ENCODE data around the gene MCU.
A peak's percentile ranks its signal among the peaks of the same experiment; 100 is the strongest.
"Not testable (repeated sequence)": the region's sequence is repeated elsewhere in the genome, so short reads cannot be mapped to it uniquely, and the experiment has no call there.

MCU gene

GRCh38 chr10:72688208-72688651, 3.7 kb upstream of the MCU start:
- H3K36me3 ChIP-seq (ENCODE audit: control insufficient read depth in 1 of 2, insufficient read depth in 2 of 2, low read length in 2 of 2): no peaks in the 10 kb centered on the region
- no peak overlapping the region for H3K4me3 ChIP-seq (ENCODE audit: low read depth in 1 of 2, low read length in 2 of 2)
- H3K9me3 ChIP-seq (ENCODE audit: control insufficient read depth in 1 of 2, low read length in 2 of 2): no peaks in the 10 kb centered on the region
- peaks cover 0 to 1% of the 10 kb centered on the region in 2 donors for H3K4me1 ChIP-seq (ENCODE audit: control insufficient read depth in 1 of 2, insufficient read depth in 2 of 2, low read length in 2 of 2)
- H3K27ac ChIP-seq (ENCODE audit: low read length): peak overlapping the region; percentile 31
- H3K27me3 ChIP-seq (ENCODE audit: low read depth, low read length): no peaks in the 10 kb centered on the region

- H3K27ac ChIP-seq (ENCODE audit: low read length): no peak overlapping the region
These were observed 2.3 kb upstream of the MCU start for GRCh38 chr10:72689660-72690059.

GRCh38 chr10:72690071-72690755, 1.7 kb upstream of the MCU start:
- H3K27ac ChIP-seq (ENCODE audit: low read length): no peak overlapping the region
- H3K27me3 ChIP-seq (ENCODE audit: low read depth, low read length): no peaks in the 10 kb centered on the region
- no peak overlapping the region for H3K4me3 ChIP-seq (ENCODE audit: low read depth in 1 of 2, low read length in 2 of 2)

More at GRCh38 chr10:72689660-72690059, 2.3 kb upstream of the MCU start:
- no peaks in the 10 kb centered on the region for H3K9me3 ChIP-seq (ENCODE audit: control insufficient read depth in 1 of 2, low read length in 2 of 2)
- H3K4me1 ChIP-seq (ENCODE audit: control insufficient read depth in 1 of 2, insufficient read depth in 2 of 2, low read length in 2 of 2): peaks cover 0 to 16% of the 10 kb centered on the region in 2 donors
- H3K4me3 ChIP-seq (ENCODE audit: low read depth in 1 of 2, low read length in 2 of 2): no peak overlapping the region
- H3K27me3 ChIP-seq (ENCODE audit: low read depth, low read length): no peaks in the 10 kb centered on the region
- H3K36me3 ChIP-seq (ENCODE audit: control insufficient read depth in 1 of 2, insufficient read depth in 2 of 2, low read length in 2 of 2): no peaks in the 10 kb centered on the region

GRCh38 chr10:72691470-72691862, 477 bp upstream of the MCU start:
- Histone ChIP-seq H3K27me3 (ENCODE audit: low read depth, low read length) (no peaks in the 10 kb centered on the region), H3K4me3 (ENCODE audit: low read depth in 1 of 2, low read length in 2 of 2) (peak overlapping the region; percentile 64 to 94), H3K9me3 (ENCODE audit: control insufficient read depth in 1 of 2, low read length in 2 of 2) (no peaks in the 10 kb centered on the region), H3K36me3 (ENCODE audit: control insufficient read depth in 1 of 2, insufficient read depth in 2 of 2, low read length in 2 of 2) (no peaks in the 10 kb centered on the region), H3K4me1 (ENCODE audit: control insufficient read depth in 1 of 2, insufficient read depth in 2 of 2, low read length in 2 of 2) (peaks cover 0 to 22% of the 10 kb centered on the region in 2 donors), H3K27ac (ENCODE audit: low read length) (peak overlapping the region; percentile 53)

More at GRCh38 chr10:72690071-72690755, 1.7 kb upstream of the MCU start:
- peaks cover 0 to 21% of the 10 kb centered on the region in 2 donors for H3K4me1 ChIP-seq (ENCODE audit: control insufficient read depth in 1 of 2, insufficient read depth in 2 of 2, low read length in 2 of 2)
- H3K36me3 ChIP-seq (ENCODE audit: control insufficient read depth in 1 of 2, insufficient read depth in 2 of 2, low read length in 2 of 2): no peaks in the 10 kb centered on the region
- no peaks in the 10 kb centered on the region for H3K9me3 ChIP-seq (ENCODE audit: control insufficient read depth in 1 of 2, low read length in 2 of 2)

- Histone ChIP-seq H3K27me3 (ENCODE audit: low read depth, low read length) (no peaks in the 10 kb centered on the region), H3K4me3 (ENCODE audit: low read depth in 1 of 2, low read length in 2 of 2) (peak overlapping the region; percentile 92 to 94), H3K4me1 (ENCODE audit: control insufficient read depth in 1 of 2, insufficient read depth in 2 of 2, low read length in 2 of 2) (peaks cover 0 to 22% of the 10 kb centered on the region in 2 donors), H3K9me3 (ENCODE audit: control insufficient read depth in 1 of 2, low read length in 2 of 2) (no peaks in the 10 kb centered on the region), H3K27ac (ENCODE audit: low read length) (peak overlapping the region; percentile 90), H3K36me3 (ENCODE audit: control insufficient read depth in 1 of 2, insufficient read depth in 2 of 2, low read length in 2 of 2) (no peaks in the 10 kb centered on the region)
These were observed 726 bp downstream of the MCU start for GRCh38 chr10:72692744-72692993.

GRCh38 chr10:72692994-72693781, 1.2 kb downstream of the MCU start:
- H3K9me3 ChIP-seq (ENCODE audit: control insufficient read depth in 1 of 2, low read length in 2 of 2): no peaks in the 10 kb centered on the region
- H3K27ac ChIP-seq (ENCODE audit: low read length): peak overlapping the region; percentile 90
- no peaks in the 10 kb centered on the region for H3K27me3 ChIP-seq (ENCODE audit: low read depth, low read length)
- peak overlapping the region; percentile 92 to 94 for H3K4me3 ChIP-seq (ENCODE audit: low read depth in 1 of 2, low read length in 2 of 2)
- H3K36me3 ChIP-seq (ENCODE audit: control insufficient read depth in 1 of 2, insufficient read depth in 2 of 2, low read length in 2 of 2): no peaks in the 10 kb centered on the region
- peaks cover 0 to 22% of the 10 kb centered on the region in 2 donors for H3K4me1 ChIP-seq (ENCODE audit: control insufficient read depth in 1 of 2, insufficient read depth in 2 of 2, low read length in 2 of 2)

- H3K27me3 ChIP-seq (ENCODE audit: low read depth, low read length): no peaks in the 10 kb centered on the region
- H3K27ac ChIP-seq (ENCODE audit: low read length): no peak overlapping the region
- H3K9me3 ChIP-seq (ENCODE audit: control insufficient read depth in 1 of 2, low read length in 2 of 2): no peaks in the 10 kb centered on the region
- H3K36me3 ChIP-seq (ENCODE audit: control insufficient read depth in 1 of 2, insufficient read depth in 2 of 2, low read length in 2 of 2): no peaks in the 10 kb centered on the region
- H3K4me3 ChIP-seq (ENCODE audit: low read depth in 1 of 2, low read length in 2 of 2): no peak overlapping the region
- peaks cover 0 to 22% of the 10 kb centered on the region in 2 donors for H3K4me1 ChIP-seq (ENCODE audit: control insufficient read depth in 1 of 2, insufficient read depth in 2 of 2, low read length in 2 of 2)
These were observed 2.8 kb downstream of the MCU start for GRCh38 chr10:72694476-72695369.

- H3K9me3 ChIP-seq (ENCODE audit: control insufficient read depth in 1 of 2, low read length in 2 of 2): no peaks in the 10 kb centered on the region
- no peaks in the 10 kb centered on the region for H3K36me3 ChIP-seq (ENCODE audit: control insufficient read depth in 1 of 2, insufficient read depth in 2 of 2, low read length in 2 of 2)
- no peak overlapping the region for H3K4me3 ChIP-seq (ENCODE audit: low read depth in 1 of 2, low read length in 2 of 2)
- H3K4me1 ChIP-seq (ENCODE audit: control insufficient read depth in 1 of 2, insufficient read depth in 2 of 2, low read length in 2 of 2): peaks cover 0 to 22% of the 10 kb centered on the region in 2 donors
- H3K27ac ChIP-seq (ENCODE audit: low read length): no peak overlapping the region
- no peaks in the 10 kb centered on the region for H3K27me3 ChIP-seq (ENCODE audit: low read depth, low read length)
These were observed 3.6 kb downstream of the MCU start for GRCh38 chr10:72695496-72695895.

GRCh38 chr10:72697716-72698115, 5.8 kb downstream of the MCU start:
- Histone ChIP-seq H3K4me1 (ENCODE audit: control insufficient read depth in 1 of 2, insufficient read depth in 2 of 2, low read length in 2 of 2) (peaks cover 0 to 22% of the 10 kb centered on the region in 2 donors), H3K4me3 (ENCODE audit: low read depth in 1 of 2, low read length in 2 of 2) (no peak overlapping the region), H3K27me3 (ENCODE audit: low read depth, low read length) (no peaks in the 10 kb centered on the region), H3K36me3 (ENCODE audit: control insufficient read depth in 1 of 2, insufficient read depth in 2 of 2, low read length in 2 of 2) (no peaks in the 10 kb centered on the region), H3K9me3 (ENCODE audit: control insufficient read depth in 1 of 2, low read length in 2 of 2) (no peaks in the 10 kb centered on the region), H3K27ac (ENCODE audit: low read length) (no peak overlapping the region)

- H3K27me3 ChIP-seq (ENCODE audit: low read depth, low read length); H3K4me1 ChIP-seq (ENCODE audit: control insufficient read depth in 1 of 2, insufficient read depth in 2 of 2, low read length in 2 of 2); H3K27ac ChIP-seq (ENCODE audit: low read length); H3K4me3 ChIP-seq (ENCODE audit: low read depth in 1 of 2, low read length in 2 of 2); H3K9me3 ChIP-seq (ENCODE audit: control insufficient read depth in 1 of 2, low read length in 2 of 2); H3K36me3 ChIP-seq (ENCODE audit: control insufficient read depth in 1 of 2, insufficient read depth in 2 of 2, low read length in 2 of 2): not testable (repeated sequence)
These were observed 10.5 kb downstream of the MCU start for GRCh38 chr10:72702465-72702864.

Data from muscle layer of duodenum (tissue), 2 donors.